CD4-positive, alpha-beta T cell (primary cell): ENCODE results near the gene SYT2. TPM values are rescaled to one million over a fixed set of nuclear protein-coding genes. Genes with fewer than 3 reads are reported as not detected.

Experiments
- ATAC-seq: fragments of 200-7000 bp; cut with Tn5 transposase; one replicate; pipeline ENCODE4 v1.10.0; 2022; ENCODE audit warnings: mild to moderate bottlenecking; ENCODE audit not compliant: poor library complexity
- CTCF ChIA-PET: fragments of 350-600 bp; sonication (Branson Sonifier 250); formaldehyde crosslinking; loops from one replicate; lab custom pipeline; 2021; ENCODE audit warnings: antibody characterized with exemption, inconsistent platforms; lab: Charles Lee
- POLR2A ChIA-PET: fragments of 350-600 bp; sonication (Branson Sonifier 250); formaldehyde crosslinking; loops from one replicate; lab custom pipeline; 2021; ENCODE audit warnings: antibody characterized with exemption, inconsistent platforms; lab: Charles Lee
- DNase-seq, 14 experiments: peaks; one replicate each; pipeline ENCODE4 v3.0.0-alpha.2; 2013 to 2020; ENCODE audit warnings: mixed read lengths in 2 of 14
- H3K27ac ChIP-seq, 2 donors: one replicate each; pipeline versions ENCODE4 v1.5.1 to v1.7.0; 2013; ENCODE audit warnings: low read length in 2 of 2, low read depth in 1 of 2, mild to moderate bottlenecking in 1 of 2
- H3K27me3 ChIP-seq, 2 experiments: 1 replicate in 1 of 2; 2 replicates in 1 of 2; pipeline versions ENCODE4 v1.6.1 to v1.7.0; 2013; ENCODE audit warnings: low read length in 2 of 2, control low read depth in 1 of 2, mild to moderate bottlenecking in 1 of 2, moderate library complexity in 1 of 2; ENCODE audit not compliant: insufficient read depth in 2 of 2, control insufficient read depth in 1 of 2
- H3K36me3 ChIP-seq: one replicate; pipeline ENCODE4 v1.6.1; 2013; ENCODE audit warnings: low read length, control low read depth; ENCODE audit not compliant: insufficient read depth
- H3K4me1 ChIP-seq: one replicate; pipeline ENCODE4 v1.6.1; 2013; ENCODE audit warnings: low read length, control low read depth; ENCODE audit not compliant: insufficient read depth
- H3K4me3 ChIP-seq: one replicate; pipeline ENCODE4 v1.5.1; 2013; ENCODE audit warnings: mild to moderate bottlenecking, low read length, moderate library complexity
- H3K9me3 ChIP-seq, 2 experiments: 1 replicate in 1 of 2; 2 replicates in 1 of 2; pipeline versions ENCODE4 v1.6.1 to v1.7.0; 2013; ENCODE audit warnings: low read length in 2 of 2, mild to moderate bottlenecking in 2 of 2, control low read depth in 1 of 2, moderate library complexity in 1 of 2; ENCODE audit not compliant: control insufficient read depth in 1 of 2, insufficient read depth in 1 of 2
- H3K27ac Mint-ChIP-seq: one replicate; pipeline ENCODE4 v1.8.0; 2020; ENCODE audit warnings: mixed read lengths
- H3K27me3 Mint-ChIP-seq: one replicate; pipeline ENCODE4 v1.8.0; 2021; ENCODE audit warnings: mixed read lengths
- H3K36me3 Mint-ChIP-seq: one replicate; pipeline ENCODE4 v1.8.0; 2021; ENCODE audit warnings: low read depth, mixed read lengths
- H3K4me1 Mint-ChIP-seq: one replicate; pipeline ENCODE4 v1.8.0; 2021; ENCODE audit warnings: low read depth, mixed read lengths
- H3K4me3 Mint-ChIP-seq: one replicate; pipeline ENCODE4 v1.8.0; 2020; ENCODE audit warnings: mild to moderate bottlenecking, mixed read lengths
- H3K9me3 Mint-ChIP-seq: one replicate; pipeline ENCODE4 v1.8.0; 2020; ENCODE audit warnings: mixed read lengths
- intact Hi-C, 2 experiments: fragments of 100-400 bp; cut with DNase I in 1 of 2; cut with micrococcal nuclease in 1 of 2; formaldehyde crosslinking; loops; one replicate each; pipeline versions ENCODE4 v1.15.1 to v1.9.0; 2023 to 2025; cut with DNase I, micrococcal nuclease
- total RNA-seq, 174 experiments: library from RNA in 2 of 174; stranded (reverse) in 2 of 174; gene quantifications; one replicate each; pipeline ENCODE4 v1.2.3 and lab custom pipeline; 2021 to 2026
- TF ChIP-seq, protein P1 (sequence below): fragments of 200-600 bp; IDR thresholded peaks from one replicate; pipeline ENCODE4 v1.8.0; 2022; ENCODE audit warnings: antibody characterized with exemption, mild to moderate bottlenecking

The SYT2 gene
- total RNA-seq, 2 experiments from 2014 or later: not detected

GRCh38 chr1:202733251-202733650 lies 23.0 kb upstream of the SYT2 start:
- Mint-ChIP-seq H3K9me3 (no peaks in the 10 kb centered on the region), H3K4me1 (no peaks in the 10 kb centered on the region), H3K4me3 (no peak overlapping the region), H3K36me3 (peaks cover 98% of the 10 kb centered on the region), H3K27me3 (no peaks in the 10 kb centered on the region), H3K27ac (no peak overlapping the region)
- ATAC-seq: no peak
- Histone ChIP-seq H3K9me3 (no peaks in the 10 kb centered on the region), H3K27me3 (no peaks in the 10 kb centered on the region), H3K4me1 (no peaks in the 10 kb centered on the region), H3K27ac (no peak overlapping the region), H3K36me3 (peaks cover 80% of the 10 kb centered on the region), H3K4me3 (no peak overlapping the region)
- CTCF ChIA-PET: no interaction called here
- intact Hi-C loops: no loop called here
- TF ChIP-seq, protein P1, sequence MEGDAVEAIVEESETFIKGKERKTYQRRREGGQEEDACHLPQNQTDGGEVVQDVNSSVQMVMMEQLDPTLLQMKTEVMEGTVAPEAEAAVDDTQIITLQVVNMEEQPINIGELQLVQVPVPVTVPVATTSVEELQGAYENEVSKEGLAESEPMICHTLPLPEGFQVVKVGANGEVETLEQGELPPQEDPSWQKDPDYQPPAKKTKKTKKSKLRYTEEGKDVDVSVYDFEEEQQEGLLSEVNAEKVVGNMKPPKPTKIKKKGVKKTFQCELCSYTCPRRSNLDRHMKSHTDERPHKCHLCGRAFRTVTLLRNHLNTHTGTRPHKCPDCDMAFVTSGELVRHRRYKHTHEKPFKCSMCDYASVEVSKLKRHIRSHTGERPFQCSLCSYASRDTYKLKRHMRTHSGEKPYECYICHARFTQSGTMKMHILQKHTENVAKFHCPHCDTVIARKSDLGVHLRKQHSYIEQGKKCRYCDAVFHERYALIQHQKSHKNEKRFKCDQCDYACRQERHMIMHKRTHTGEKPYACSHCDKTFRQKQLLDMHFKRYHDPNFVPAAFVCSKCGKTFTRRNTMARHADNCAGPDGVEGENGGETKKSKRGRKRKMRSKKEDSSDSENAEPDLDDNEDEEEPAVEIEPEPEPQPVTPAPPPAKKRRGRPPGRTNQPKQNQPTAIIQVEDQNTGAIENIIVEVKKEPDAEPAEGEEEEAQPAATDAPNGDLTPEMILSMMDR: no peak
- DNase-seq: no peak
- POLR2A ChIA-PET: no interaction called here

DNA sequence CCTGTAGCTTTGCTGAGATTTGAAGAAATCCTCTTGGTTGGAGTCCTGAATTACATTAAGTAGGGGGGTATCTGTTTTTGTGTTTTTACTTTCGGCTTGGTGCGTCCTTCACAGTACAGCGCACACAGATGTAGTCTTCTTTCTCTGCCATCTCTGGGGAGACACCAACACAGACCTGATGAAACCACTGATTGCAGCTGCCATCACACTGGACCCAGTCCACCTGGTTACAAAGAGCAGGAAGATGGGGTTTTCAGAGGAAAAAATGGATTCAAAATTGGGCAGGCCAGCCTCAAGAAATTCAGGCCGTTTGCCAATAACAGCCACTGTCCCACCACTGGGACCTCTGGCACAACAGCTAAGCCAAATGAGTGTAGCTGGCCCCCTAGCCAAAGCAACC lies 18.7 kb upstream of the SYT2 start:
- no peaks in the 10 kb centered on the region for H3K9me3 ChIP-seq
- peaks cover 85% of the 10 kb centered on the region for H3K36me3 Mint-ChIP-seq
- H3K27me3 ChIP-seq: no peaks in the 10 kb centered on the region
- intact Hi-C loops: no loop called here
- H3K27me3 Mint-ChIP-seq: no peaks in the 10 kb centered on the region
- H3K4me3 Mint-ChIP-seq: no peak overlapping the region
- H3K27ac ChIP-seq: no peak overlapping the region
- peaks cover 68% of the 10 kb centered on the region for H3K36me3 ChIP-seq
- ChIA-PET CTCF (interaction anchor here (2.4 kb wide), 1 partner anchor 9 kb away, joined by 7 read pairs; no protein-coding TSS in a partner anchor), POLR2A (no interaction called here)
- no peaks in the 10 kb centered on the region for H3K9me3 Mint-ChIP-seq
- no peaks in the 10 kb centered on the region for H3K4me1 ChIP-seq
- TF ChIP-seq, protein P1: no peak
- ATAC-seq (no peak), DNase-seq (no peak)
- no peak overlapping the region for H3K4me3 ChIP-seq
- no peak overlapping the region for H3K27ac Mint-ChIP-seq
- H3K4me1 Mint-ChIP-seq: no peaks in the 10 kb centered on the region

DNA sequence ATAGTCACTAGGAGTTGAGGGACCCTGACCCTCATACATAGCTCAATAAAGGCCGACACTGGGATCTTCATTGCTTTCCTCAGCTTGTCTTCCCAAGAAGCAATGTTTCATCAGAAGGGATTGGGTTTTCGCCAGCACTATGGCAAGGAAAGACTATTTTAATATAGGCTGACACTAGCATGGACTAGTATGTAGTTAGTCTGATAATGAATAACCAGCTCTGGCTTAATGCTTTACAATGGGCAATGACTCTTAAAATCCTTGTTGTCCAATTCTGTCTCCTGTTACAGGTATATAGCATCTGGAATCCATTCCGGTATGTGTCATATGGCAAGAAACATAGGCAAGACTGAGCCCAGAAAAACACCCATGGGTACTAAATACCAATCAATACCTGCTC lies 15.3 kb upstream of the SYT2 start:
- no peaks in the 10 kb centered on the region for H3K27me3 ChIP-seq
- TF ChIP-seq, protein P1: no peak
- DNase-seq: no peak
- H3K36me3 ChIP-seq: peaks cover 34% of the 10 kb centered on the region
- intact Hi-C loops: no loop called here
- POLR2A ChIA-PET: no interaction called here
- CTCF ChIA-PET: no interaction called here
- no peaks in the 10 kb centered on the region for H3K9me3 ChIP-seq
- no peaks in the 10 kb centered on the region for H3K4me1 ChIP-seq
- H3K27me3 Mint-ChIP-seq: no peaks in the 10 kb centered on the region
- H3K27ac Mint-ChIP-seq: no peak overlapping the region
- no peaks in the 10 kb centered on the region for H3K4me1 Mint-ChIP-seq
- no peak overlapping the region for H3K4me3 Mint-ChIP-seq
- no peaks in the 10 kb centered on the region for H3K9me3 Mint-ChIP-seq
- H3K36me3 Mint-ChIP-seq: peaks cover 50% of the 10 kb centered on the region
- H3K4me3 ChIP-seq: no peak overlapping the region
- ATAC-seq: no peak
- no peak overlapping the region for H3K27ac ChIP-seq
